Stimulated activated naive CD4-positive, alpha-beta T cell (primary cell): Measurements from ENCODE around the gene TUFT1.
"Not testable (repeated sequence)": the region's sequence is repeated elsewhere in the genome, so short reads cannot be mapped to it uniquely, and the experiment has no call there.

Experiments
- DNase-seq, 6 experiments: peaks; one replicate each; lab custom pipeline; 2025; lab: John Stamatoyannopoulos, UW

The TUFT1 gene

GRCh38 chr1:151581451-151581850, 41.3 kb downstream of the TUFT1 start:
- no peak for DNase-seq

GRCh38 chr1:151581921-151582320, 41.8 kb downstream of the TUFT1 start:
- DNase-seq, result no peak

GRCh38 chr1:151583796-151584195, 43.7 kb downstream of the TUFT1 start:
- DNase-seq, result no peak

GRCh38 chr1:151584278-151584677, 44.2 kb downstream of the TUFT1 start:
- DNase-seq, result no peak

- DNase-seq, result no peak
Observed at GRCh38 chr1:151584780-151585179, 44.7 kb downstream of the TUFT1 start.

GRCh38 chr1:151585622-151586021, 45.5 kb downstream of the TUFT1 start:
- no peak for DNase-seq

GRCh38 chr1:151590961-151591360, 50.9 kb downstream of the TUFT1 start:
- no peak for DNase-seq

GRCh38 chr1:151593730-151594129, 53.6 kb downstream of the TUFT1 start:
- DNase-seq, result peak in 2 of 6 experiments; percentile 5 to 24

GRCh38 chr1:151594143-151594625, 54.1 kb downstream of the TUFT1 start:
- peak; percentile 63 to 87 (median 78) for DNase-seq

- no peak for DNase-seq
Observed at GRCh38 chr1:151596166-151596953, 56.3 kb downstream of the TUFT1 start.

GRCh38 chr1:151602550-151602949, 62.4 kb downstream of the TUFT1 start:
- not testable (repeated sequence) for DNase-seq

- DNase-seq, result no peak
Observed at GRCh38 chr1:151604291-151604690, 64.2 kb downstream of the TUFT1 start.

GRCh38 chr1:151606384-151606783, 66.3 kb downstream of the TUFT1 start:
- no peak for DNase-seq

- DNase-seq, result no peak
Observed at GRCh38 chr1:151606857-151607256, 66.7 kb downstream of the TUFT1 start.

GRCh38 chr1:151610142-151610541, 70.0 kb downstream of the TUFT1 start:
- no peak for DNase-seq

- DNase-seq, result no peak
Observed at GRCh38 chr1:151611288-151611790, 71.2 kb downstream of the TUFT1 start.

GRCh38 chr1:151611832-151612500, 71.9 kb downstream of the TUFT1 start, which contains the start of gene SNX27:
SNX27 (plus strand) TSS chr1:151612050; CDS start chr1:151612202, 152 bp downstream.
- peak; percentile 85 to 95 (median 90) for DNase-seq

- DNase-seq, result peak in 4 of 6 experiments; percentile 19 to 22 (median 20)
Observed at GRCh38 chr1:151612501-151613281, 72.6 kb downstream of the TUFT1 start.

- no peak for DNase-seq
Observed at GRCh38 chr1:151613282-151613780, 73.2 kb downstream of the TUFT1 start.

- no peak for DNase-seq
Observed at GRCh38 chr1:151615711-151616504, 75.8 kb downstream of the TUFT1 start.

GRCh38 chr1:151616505-151616849, 76.4 kb downstream of the TUFT1 start:
- no peak for DNase-seq
